LNCAP (cell line): Measurements from ENCODE around the gene ZNF664.

Experiments
- TF ChIP-seq, protein P1 (sequence below): fragments of 450-650 bp; IDR thresholded peaks from 2 replicates; pipeline ENCODE4 v1.5.1; 2017; ENCODE audit warnings: mild to moderate bottlenecking

The ZNF664 gene

GRCh38 chr12:123990511-123990910, 17.5 kb downstream of the ZNF664 start:
- TF ChIP-seq, protein P1, sequence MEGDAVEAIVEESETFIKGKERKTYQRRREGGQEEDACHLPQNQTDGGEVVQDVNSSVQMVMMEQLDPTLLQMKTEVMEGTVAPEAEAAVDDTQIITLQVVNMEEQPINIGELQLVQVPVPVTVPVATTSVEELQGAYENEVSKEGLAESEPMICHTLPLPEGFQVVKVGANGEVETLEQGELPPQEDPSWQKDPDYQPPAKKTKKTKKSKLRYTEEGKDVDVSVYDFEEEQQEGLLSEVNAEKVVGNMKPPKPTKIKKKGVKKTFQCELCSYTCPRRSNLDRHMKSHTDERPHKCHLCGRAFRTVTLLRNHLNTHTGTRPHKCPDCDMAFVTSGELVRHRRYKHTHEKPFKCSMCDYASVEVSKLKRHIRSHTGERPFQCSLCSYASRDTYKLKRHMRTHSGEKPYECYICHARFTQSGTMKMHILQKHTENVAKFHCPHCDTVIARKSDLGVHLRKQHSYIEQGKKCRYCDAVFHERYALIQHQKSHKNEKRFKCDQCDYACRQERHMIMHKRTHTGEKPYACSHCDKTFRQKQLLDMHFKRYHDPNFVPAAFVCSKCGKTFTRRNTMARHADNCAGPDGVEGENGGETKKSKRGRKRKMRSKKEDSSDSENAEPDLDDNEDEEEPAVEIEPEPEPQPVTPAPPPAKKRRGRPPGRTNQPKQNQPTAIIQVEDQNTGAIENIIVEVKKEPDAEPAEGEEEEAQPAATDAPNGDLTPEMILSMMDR, result no peak

DNA sequence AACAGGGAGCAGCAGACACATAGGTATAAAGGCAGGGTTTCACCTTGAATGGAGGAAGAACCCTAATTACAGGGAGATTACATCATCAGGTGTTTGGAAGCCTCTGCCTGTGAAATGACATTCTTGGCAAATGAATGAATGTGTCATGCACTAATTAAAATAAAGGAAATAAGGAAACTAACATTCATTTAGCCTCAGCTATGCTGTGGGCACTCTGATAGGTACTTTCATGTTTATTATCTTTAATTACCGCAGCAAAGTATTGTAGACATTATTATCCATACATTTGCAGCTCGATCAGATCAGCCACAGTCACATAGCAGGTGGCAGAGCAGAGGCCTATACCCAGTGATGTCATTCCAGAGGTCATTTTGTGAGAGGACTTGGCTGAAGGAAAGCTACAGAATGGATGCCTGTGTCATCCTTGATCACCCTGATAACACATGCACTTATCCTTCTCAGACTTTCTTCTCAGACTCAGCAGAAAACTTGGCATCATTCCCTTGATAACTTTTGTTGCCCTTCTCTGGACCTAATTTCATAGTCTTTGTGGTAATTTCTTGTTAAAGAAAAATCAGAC, 18.4 kb downstream of the ZNF664 start:
- TF ChIP-seq, protein P1, result no peak

GRCh38 chr12:123992118-123992825, 19.3 kb downstream of the ZNF664 start:
- TF ChIP-seq, protein P1, result no peak

DNA sequence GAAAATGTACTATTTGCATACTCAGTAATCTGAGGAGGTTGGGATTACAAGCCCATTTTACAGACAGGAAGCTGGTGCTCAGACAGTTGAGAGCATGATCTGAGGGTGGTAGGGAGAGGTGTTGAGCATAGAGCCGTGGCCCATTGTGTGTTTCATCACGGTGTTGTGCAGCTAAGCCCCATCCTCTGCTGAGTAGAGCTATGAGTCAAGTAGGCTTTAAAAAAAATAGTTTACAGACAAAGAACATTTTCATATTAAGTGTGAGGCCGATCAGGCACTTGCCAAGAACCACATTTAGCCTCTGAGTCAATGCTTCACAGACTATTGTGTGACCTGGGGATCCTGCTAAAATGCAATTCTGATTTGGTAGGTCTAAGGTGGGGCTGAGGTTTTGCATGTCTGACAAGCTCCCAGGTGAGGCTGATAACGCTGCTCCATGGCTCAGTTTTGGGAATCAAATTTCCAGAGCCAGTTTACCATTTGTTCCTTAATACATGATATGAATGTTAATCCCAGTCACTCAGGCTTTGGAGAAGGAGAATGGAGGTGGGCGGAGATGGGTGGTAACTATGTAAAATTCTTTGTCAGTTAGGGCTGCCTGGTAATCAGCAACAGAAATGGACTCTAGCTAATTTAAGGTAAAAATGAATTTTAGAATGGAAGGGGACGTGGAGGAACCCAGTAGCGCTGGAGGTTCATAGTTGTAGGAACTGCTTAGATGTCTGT, 22.2 kb downstream of the ZNF664 start:
- TF ChIP-seq, protein P1, result no peak

DNA sequence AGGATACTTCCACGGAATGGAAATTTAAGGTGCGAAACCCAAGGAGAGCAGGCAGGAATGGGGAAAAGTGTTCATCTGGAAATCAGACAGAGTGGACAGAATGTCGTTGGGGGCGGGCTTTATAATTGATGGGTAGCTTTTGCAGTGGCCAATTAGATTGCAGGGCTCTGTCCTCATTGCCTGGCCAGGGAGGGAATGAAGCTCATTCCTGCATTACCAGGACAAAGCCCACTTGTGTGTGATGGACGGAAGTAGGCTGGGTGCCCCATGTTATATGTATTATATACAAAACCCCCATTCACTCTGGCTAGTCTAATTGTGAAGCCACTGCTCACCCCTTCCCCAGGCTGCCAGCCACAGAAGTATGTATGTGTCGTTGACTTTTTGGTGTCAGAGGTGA, 23.6 kb downstream of the ZNF664 start:
- TF ChIP-seq, protein P1, result no peak

DNA sequence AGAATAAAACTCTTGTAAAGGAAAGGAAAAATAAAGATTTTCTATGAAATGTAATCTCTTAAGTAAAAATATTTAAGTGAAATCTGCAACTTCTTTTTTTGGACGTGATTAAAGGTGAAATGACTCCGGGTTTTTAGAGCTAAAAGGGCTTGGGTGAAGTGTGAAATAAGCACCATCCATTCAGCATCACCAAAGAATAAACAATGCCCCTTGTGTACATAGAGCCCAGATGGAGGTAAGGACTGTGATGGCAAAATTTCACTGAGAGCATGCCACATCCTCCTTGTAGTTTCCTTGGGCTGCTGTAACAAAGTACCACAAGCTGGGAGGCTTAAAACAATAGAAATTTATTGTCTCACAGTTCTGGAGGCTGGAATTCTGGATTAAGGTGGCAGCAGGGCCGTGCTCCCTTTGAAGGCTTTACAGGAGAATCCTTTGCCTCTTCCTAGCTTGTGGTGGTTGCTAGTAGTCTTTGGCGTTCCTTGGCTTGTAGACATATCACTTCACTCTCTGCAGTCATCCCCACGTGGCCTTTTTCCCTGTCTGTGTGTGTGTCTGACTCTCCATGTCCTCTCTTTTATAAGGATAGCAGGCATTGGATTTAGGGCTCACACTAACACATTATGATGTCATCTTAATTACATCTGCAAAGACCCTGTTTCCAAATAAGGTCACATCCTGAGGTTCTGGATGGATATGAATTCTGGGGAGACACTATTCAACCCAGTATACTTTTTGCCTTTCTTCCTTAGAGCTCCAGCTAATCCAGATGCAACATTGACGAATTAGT, 24.2 kb downstream of the ZNF664 start:
- TF ChIP-seq, protein P1, result no peak

GRCh38 chr12:123997908-123998307, 24.9 kb downstream of the ZNF664 start:
- TF ChIP-seq, protein P1, result no peak
